ENCODE data around the gene ATXN7.

DNA sequence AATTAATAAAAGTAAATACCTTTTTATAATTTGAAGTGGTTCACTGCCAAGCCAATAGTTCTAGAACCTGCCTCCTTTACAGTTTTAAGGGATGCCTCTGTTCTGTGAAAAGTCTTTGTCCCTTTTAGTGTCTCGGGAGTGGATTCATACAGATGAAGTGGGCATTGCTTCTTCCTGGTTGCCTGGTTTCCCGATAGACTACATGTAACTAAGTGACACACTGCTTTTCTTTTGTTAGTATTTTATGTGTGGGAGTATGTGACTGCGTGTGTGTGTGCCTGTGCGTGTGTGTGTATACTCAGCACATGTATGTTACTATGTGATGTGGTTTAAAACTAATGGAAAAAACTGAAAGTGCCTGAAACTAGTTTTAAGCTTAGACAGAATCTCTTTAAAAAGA is 138.6 kb downstream of the ATXN7 start:
- TF ChIP-seq, protein P1, sequence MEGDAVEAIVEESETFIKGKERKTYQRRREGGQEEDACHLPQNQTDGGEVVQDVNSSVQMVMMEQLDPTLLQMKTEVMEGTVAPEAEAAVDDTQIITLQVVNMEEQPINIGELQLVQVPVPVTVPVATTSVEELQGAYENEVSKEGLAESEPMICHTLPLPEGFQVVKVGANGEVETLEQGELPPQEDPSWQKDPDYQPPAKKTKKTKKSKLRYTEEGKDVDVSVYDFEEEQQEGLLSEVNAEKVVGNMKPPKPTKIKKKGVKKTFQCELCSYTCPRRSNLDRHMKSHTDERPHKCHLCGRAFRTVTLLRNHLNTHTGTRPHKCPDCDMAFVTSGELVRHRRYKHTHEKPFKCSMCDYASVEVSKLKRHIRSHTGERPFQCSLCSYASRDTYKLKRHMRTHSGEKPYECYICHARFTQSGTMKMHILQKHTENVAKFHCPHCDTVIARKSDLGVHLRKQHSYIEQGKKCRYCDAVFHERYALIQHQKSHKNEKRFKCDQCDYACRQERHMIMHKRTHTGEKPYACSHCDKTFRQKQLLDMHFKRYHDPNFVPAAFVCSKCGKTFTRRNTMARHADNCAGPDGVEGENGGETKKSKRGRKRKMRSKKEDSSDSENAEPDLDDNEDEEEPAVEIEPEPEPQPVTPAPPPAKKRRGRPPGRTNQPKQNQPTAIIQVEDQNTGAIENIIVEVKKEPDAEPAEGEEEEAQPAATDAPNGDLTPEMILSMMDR (IDR thresholded peaks at IDR 0.05): no peak
- no peak for TF ChIP-seq POLR2A (IDR thresholded peaks at IDR 0.05)
